ENCODE data around the gene SMIM35.

SMIM35 gene

DNA sequence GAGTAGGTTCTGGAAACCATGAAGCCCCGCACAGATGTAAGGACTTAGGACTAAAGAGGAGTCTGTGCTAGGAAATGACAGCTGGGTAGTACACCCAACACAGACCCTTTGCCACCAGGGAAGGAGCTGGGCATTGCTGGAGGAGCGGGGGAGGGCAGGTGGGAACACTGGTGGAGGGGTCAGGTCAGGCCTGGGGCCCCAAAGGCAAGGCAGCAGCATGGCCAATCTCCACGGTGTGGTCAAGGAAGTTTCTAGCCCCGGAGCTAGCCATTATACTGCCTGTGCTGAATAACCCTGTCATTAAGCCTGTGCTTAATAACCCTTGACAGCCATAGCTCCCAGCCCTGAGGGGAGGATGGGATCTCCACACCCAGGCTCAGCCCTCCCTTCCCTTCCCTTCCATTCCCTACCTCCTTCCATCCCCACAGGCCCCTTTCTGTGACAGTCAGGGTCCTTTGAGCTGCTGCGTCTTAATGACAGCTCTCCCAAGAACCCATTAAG is 7.8 kb downstream of the SMIM35 start (continued):
- TF ChIP-seq TRIM28 (IDR thresholded peaks at IDR 0.05; ENCODE audit: borderline replicate concordance, low read length) (no peak), ZNF677 (tag by site-specific recombination; IDR thresholded peaks at IDR 0.05) (no peak), KLF7 (tag by site-specific recombination; IDR thresholded peaks at IDR 0.05; ENCODE audit: borderline replicate concordance) (no peak), ZNF701 (tag by site-specific recombination; IDR thresholded peaks at IDR 0.05) (no peak)

GRCh38 chr11:118076754-118077281 is 9.9 kb downstream of the SMIM35 start, which contains the start of gene TMPRSS4:
Gene TMPRSS4 (plus strand): TSS chr11:118077078. CDS start chr11:118077303, 225 bp downstream.
- TF ChIP-seq ZFHX2 (tag by site-specific recombination; conservative IDR thresholded peaks at IDR 0.05) (peak; percentile 41; the same call in 1 of the 2 replicates), ZNF792 (tag by site-specific recombination; IDR thresholded peaks at IDR 0.05) (no peak), EGR2 (tag by site-specific recombination; IDR thresholded peaks at IDR 0.05; ENCODE audit: low read depth) (peak; percentile 74; the same call in 1 of the 2 replicates)
- POLR2A ChIA-PET, result no interaction called here
- CTCF ChIA-PET, result no interaction called here
- no peaks in the 10 kb centered on the region for H3K36me3 ChIP-seq (ENCODE audit: control insufficient read depth in 2 of 2, insufficient read depth in 1 of 2, low read length in 2 of 2)
- H3K4me3 ChIP-seq (ENCODE audit: low read depth, low read length), result no peak within 1 kb of the TSS
- no peak within 1 kb of the TSS for H3K27ac ChIP-seq (ENCODE audit: extremely low read depth, low read depth, low read length)
- no peaks in the 10 kb centered on the region for H3K4me1 ChIP-seq (ENCODE audit: control insufficient read depth, insufficient read depth, low read length)
- no peaks in the 10 kb centered on the region for H3K9me3 ChIP-seq (ENCODE audit: control insufficient read depth, insufficient read depth, low read depth, low read length)

- ChIA-PET POLR2A (no interaction called here), CTCF (no interaction called here)
- Histone ChIP-seq H3K27ac (ENCODE audit: extremely low read depth, low read depth, low read length) (no peak overlapping the region), H3K4me3 (ENCODE audit: low read depth, low read length) (no peak overlapping the region), H3K9me3 (ENCODE audit: control insufficient read depth, insufficient read depth, low read depth, low read length) (no peaks in the 10 kb centered on the region), H3K4me1 (ENCODE audit: control insufficient read depth, insufficient read depth, low read length) (no peaks in the 10 kb centered on the region), H3K36me3 (ENCODE audit: control insufficient read depth in 2 of 2, insufficient read depth in 1 of 2, low read length in 2 of 2) (no peaks in the 10 kb centered on the region)
- TF ChIP-seq PRDM2 (tag by site-specific recombination; IDR thresholded peaks at IDR 0.05; ENCODE audit: borderline replicate concordance) (no peak), ZNF423 (tag by site-specific recombination; IDR thresholded peaks at IDR 0.05) (no peak), ZNF23 (tag by site-specific recombination; IDR thresholded peaks at IDR 0.05; ENCODE audit: borderline replicate concordance) (no peak), ZNF138 (tag by site-specific recombination; IDR thresholded peaks at IDR 0.05; ENCODE audit: borderline replicate concordance) (no peak), ZNF488 (tag by site-specific recombination; IDR thresholded peaks at IDR 0.05) (no peak), INSM2 (tag by site-specific recombination; IDR thresholded peaks at IDR 0.05) (no peak), ZBTB44 (tag by site-specific recombination; IDR thresholded peaks at IDR 0.05) (no peak), ZNF114 (tag by site-specific recombination; IDR thresholded peaks at IDR 0.05) (no peak)
- TF ChIP-seq, protein P1, sequence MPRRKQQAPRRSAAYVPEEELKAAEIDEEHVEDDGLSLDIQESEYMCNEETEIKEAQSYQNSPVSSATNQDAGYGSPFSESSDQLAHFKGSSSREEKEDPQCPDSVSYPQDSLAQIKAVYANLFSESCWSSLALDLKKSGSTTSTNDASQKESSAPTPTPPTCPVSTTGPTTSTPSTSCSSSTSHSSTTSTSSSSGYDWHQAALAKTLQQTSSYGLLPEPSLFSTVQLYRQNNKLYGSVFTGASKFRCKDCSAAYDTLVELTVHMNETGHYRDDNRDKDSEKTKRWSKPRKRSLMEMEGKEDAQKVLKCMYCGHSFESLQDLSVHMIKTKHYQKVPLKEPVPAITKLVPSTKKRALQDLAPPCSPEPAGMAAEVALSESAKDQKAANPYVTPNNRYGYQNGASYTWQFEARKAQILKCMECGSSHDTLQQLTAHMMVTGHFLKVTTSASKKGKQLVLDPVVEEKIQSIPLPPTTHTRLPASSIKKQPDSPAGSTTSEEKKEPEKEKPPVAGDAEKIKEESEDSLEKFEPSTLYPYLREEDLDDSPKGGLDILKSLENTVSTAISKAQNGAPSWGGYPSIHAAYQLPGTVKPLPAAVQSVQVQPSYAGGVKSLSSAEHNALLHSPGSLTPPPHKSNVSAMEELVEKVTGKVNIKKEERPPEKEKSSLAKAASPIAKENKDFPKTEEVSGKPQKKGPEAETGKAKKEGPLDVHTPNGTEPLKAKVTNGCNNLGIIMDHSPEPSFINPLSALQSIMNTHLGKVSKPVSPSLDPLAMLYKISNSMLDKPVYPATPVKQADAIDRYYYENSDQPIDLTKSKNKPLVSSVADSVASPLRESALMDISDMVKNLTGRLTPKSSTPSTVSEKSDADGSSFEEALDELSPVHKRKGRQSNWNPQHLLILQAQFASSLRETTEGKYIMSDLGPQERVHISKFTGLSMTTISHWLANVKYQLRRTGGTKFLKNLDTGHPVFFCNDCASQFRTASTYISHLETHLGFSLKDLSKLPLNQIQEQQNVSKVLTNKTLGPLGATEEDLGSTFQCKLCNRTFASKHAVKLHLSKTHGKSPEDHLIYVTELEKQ (tag by site-specific recombination; IDR thresholded peaks at IDR 0.05; ENCODE audit: borderline replicate concordance), result no peak
- TF ChIP-seq, protein P2, sequence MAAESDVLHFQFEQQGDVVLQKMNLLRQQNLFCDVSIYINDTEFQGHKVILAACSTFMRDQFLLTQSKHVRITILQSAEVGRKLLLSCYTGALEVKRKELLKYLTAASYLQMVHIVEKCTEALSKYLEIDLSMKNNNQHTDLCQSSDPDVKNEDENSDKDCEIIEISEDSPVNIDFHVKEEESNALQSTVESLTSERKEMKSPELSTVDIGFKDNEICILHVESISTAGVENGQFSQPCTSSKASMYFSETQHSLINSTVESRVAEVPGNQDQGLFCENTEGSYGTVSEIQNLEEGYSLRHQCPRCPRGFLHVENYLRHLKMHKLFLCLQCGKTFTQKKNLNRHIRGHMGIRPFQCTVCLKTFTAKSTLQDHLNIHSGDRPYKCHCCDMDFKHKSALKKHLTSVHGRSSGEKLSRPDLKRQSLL (tag by site-specific recombination; IDR thresholded peaks at IDR 0.05), result no peak
Observed at GRCh38 chr11:118074785-118075184, 12.0 kb downstream of the SMIM35 start.
